Measurements from ENCODE around the gene SLC22A17.
"Not testable (repeated sequence)": the region's sequence is repeated elsewhere in the genome, so short reads cannot be mapped to it uniquely, and the experiment has no call there.

Gene SLC22A17

DNA sequence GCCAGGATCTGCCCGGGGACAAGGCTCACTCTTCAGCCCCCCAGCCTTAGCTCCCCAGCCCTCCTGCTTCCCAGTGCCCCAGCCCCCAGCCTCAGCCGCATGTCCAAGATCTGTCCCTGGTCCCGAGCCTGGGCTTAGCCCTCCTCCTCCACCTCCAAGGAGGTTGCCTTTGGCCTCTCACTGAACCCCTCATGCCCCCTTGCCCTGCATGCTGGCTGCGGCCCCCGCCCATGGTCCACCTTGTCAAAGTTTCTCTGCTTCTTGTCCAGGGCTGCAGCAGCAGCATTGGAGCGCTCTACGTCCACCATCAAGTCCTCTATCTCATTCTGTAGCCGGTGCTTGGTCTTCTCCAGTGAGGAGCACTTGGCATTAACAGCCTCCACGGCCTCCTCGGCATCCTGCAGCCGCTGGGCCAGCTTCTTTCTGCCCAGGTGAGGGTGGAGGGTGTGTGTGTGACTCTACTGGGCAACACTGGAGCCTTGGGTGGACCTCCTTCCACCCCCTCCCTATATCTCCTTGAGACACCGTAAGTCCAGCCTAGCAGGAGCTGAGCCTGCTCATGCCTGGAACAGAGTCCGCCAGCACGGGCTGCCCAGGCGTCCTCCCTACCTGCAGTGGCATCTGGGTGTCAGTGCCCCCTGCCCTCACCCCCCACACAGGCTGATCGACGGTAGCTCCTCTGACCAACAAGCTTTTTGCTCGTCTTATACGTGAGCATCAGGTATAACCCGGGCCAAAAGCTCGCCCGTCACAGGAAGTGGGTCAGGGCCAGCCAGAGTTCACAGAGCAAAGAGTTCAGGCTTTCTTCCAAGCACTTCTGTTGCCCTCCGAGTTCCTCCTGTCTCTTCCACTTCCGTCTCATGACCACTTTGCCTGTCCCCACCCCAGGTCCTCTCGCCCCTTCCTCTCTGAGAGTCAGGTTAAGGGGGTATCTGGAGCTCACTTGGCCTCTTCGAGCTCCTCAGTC, 35.5 kb upstream of the SLC22A17 start:
- Histone ChIP-seq H3K4me1 (ENCODE audit: control insufficient read depth, insufficient read depth, low read depth, low read length) (no peaks in the 10 kb centered on the region), H3K18ac (ENCODE audit: low read depth in 1 of 2, low read length in 2 of 2) (no peak overlapping the region), H2AK5ac (ENCODE audit: low read length, severe bottlenecking) (no peak overlapping the region), H3K23ac (ENCODE audit: low read length in 2 of 2) (no peak overlapping the region), H2BK12ac (ENCODE audit: low read length in 2 of 2) (no peak overlapping the region), H3K4me2 (ENCODE audit: low read length, poor library complexity, severe bottlenecking) (no peak overlapping the region), H3K79me1 (replicated peaks; ENCODE audit: low read length, poor library complexity, severe bottlenecking) (no peaks in the 10 kb centered on the region), H3K4ac (ENCODE audit: low read depth in 1 of 2, low read length in 2 of 2) (no peak overlapping the region), H3K36me3 (ENCODE audit: control insufficient read depth in 1 of 2, insufficient read depth in 2 of 2, low read depth in 1 of 2, low read length in 2 of 2) (no peaks in the 10 kb centered on the region), H3K4me3 (ENCODE audit: insufficient read depth in 1 of 2, low read depth in 1 of 2, low read length in 2 of 2) (no peak overlapping the region), H2BK120ac (ENCODE audit: low read depth, low read length) (no peak overlapping the region), H2AFZ (ENCODE audit: low read depth, low read length) (no peak overlapping the region), H3K14ac (ENCODE audit: low read length in 2 of 2) (no peak overlapping the region), H4K91ac (ENCODE audit: low read length) (no peak overlapping the region), H3K9ac (ENCODE audit: low read length) (no peak overlapping the region), H3K27me3 (ENCODE audit: control insufficient read depth in 1 of 2, insufficient read depth in 1 of 2, low read length in 2 of 2) (peaks cover 57 to 79% of the 10 kb centered on the region in 2 experiments), H2BK15ac (ENCODE audit: low read depth, poor library complexity, severe bottlenecking) (no peak overlapping the region), H2BK5ac (ENCODE audit: low read depth, low read length, poor library complexity, severe bottlenecking) (no peak overlapping the region), H3K27ac (ENCODE audit: low read length, poor library complexity, severe bottlenecking) (no peak overlapping the region), H3K9me3 (ENCODE audit: control insufficient read depth, low read length) (no peaks in the 10 kb centered on the region), H4K8ac (ENCODE audit: low read length) (no peak overlapping the region)
- WGBS: 86% methylated on average over 26 of the region's 26 CpGs
- no peak for DNase-seq

DNA sequence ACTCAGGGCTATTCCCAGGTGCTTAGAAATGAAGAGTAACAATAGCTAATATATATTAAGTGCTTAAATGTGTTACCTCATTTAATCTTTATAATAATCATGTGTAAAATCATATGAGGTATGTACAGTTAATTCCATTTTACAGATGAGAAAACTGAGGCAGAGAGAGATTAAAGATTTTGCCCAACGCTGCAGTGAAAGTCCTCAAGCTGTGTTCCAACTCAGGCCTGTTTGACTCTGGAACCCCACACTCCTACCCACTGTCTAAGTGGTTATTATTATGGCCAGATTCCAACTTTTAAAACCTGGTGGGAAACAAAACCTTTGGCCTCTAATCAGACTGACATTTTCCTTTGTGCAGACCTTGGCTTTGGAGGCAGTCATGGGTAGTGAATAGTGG, 34.3 kb upstream of the SLC22A17 start:
- no peak overlapping the region for H2BK15ac ChIP-seq (ENCODE audit: low read depth, poor library complexity, severe bottlenecking)
- H3K36me3 ChIP-seq (ENCODE audit: control insufficient read depth in 1 of 2, insufficient read depth in 2 of 2, low read depth in 1 of 2, low read length in 2 of 2): no peaks in the 10 kb centered on the region
- WGBS: 90% methylated on average over 1 of the region's 1 CpG
- H3K14ac ChIP-seq (ENCODE audit: low read length in 2 of 2): no peak overlapping the region
- H3K4me2 ChIP-seq (ENCODE audit: low read length, poor library complexity, severe bottlenecking): no peak overlapping the region
- H3K18ac ChIP-seq (ENCODE audit: low read depth in 1 of 2, low read length in 2 of 2): no peak overlapping the region
- no peak overlapping the region for H3K4ac ChIP-seq (ENCODE audit: low read depth in 1 of 2, low read length in 2 of 2)
- H2BK12ac ChIP-seq (ENCODE audit: low read length in 2 of 2): no peak overlapping the region
- no peak overlapping the region for H4K91ac ChIP-seq (ENCODE audit: low read length)
- peaks cover 52 to 78% of the 10 kb centered on the region in 2 experiments for H3K27me3 ChIP-seq (ENCODE audit: control insufficient read depth in 1 of 2, insufficient read depth in 1 of 2, low read length in 2 of 2)
- H3K23ac ChIP-seq (ENCODE audit: low read length in 2 of 2): no peak overlapping the region
- no peaks in the 10 kb centered on the region for H3K9me3 ChIP-seq (ENCODE audit: control insufficient read depth, low read length)
- DNase-seq: no peak
- no peak overlapping the region for H4K8ac ChIP-seq (ENCODE audit: low read length)
- no peak overlapping the region for H3K27ac ChIP-seq (ENCODE audit: low read length, poor library complexity, severe bottlenecking)
- no peak overlapping the region for H2AK5ac ChIP-seq (ENCODE audit: low read length, severe bottlenecking)
- H2AFZ ChIP-seq (ENCODE audit: low read depth, low read length): no peak overlapping the region
- H2BK5ac ChIP-seq (ENCODE audit: low read depth, low read length, poor library complexity, severe bottlenecking): no peak overlapping the region
- no peak overlapping the region for H3K9ac ChIP-seq (ENCODE audit: low read length)
- no peaks in the 10 kb centered on the region for H3K79me1 ChIP-seq (replicated peaks; ENCODE audit: low read length, poor library complexity, severe bottlenecking)
- no peak overlapping the region for H3K4me3 ChIP-seq (ENCODE audit: insufficient read depth in 1 of 2, low read depth in 1 of 2, low read length in 2 of 2)
- H3K4me1 ChIP-seq (ENCODE audit: control insufficient read depth, insufficient read depth, low read depth, low read length): no peaks in the 10 kb centered on the region
- no peak overlapping the region for H2BK120ac ChIP-seq (ENCODE audit: low read depth, low read length)

DNA sequence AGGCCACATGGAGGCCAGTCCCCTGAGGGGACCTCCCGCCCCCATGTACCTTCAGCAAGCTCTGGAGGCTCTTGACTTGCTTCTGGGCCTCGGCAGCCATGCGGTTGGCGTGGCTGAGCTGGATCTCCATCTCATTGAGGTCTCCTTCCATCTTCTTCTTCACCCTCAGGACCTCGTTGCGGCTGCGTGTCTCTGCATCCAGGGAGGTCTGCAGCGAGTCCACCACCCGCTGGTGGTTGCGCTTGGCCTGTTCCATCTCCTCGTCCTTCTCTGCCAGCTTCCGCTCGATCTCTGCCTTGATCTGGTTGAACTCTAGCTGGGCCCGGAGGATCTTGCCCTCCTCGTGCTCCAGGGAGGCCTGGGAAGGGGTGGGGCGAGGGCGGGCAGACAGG, 33.6 kb upstream of the SLC22A17 start:
- not testable (repeated sequence) for H2BK120ac ChIP-seq (ENCODE audit: low read depth, low read length); H2BK5ac ChIP-seq (ENCODE audit: low read depth, low read length, poor library complexity, severe bottlenecking); H3K36me3 ChIP-seq (ENCODE audit: control insufficient read depth in 1 of 2, insufficient read depth in 2 of 2, low read depth in 1 of 2, low read length in 2 of 2); H3K9ac ChIP-seq (ENCODE audit: low read length); H3K27ac ChIP-seq (ENCODE audit: low read length, poor library complexity, severe bottlenecking); H3K4me2 ChIP-seq (ENCODE audit: low read length, poor library complexity, severe bottlenecking); H3K4me3 ChIP-seq (ENCODE audit: insufficient read depth in 1 of 2, low read depth in 1 of 2, low read length in 2 of 2); H2AFZ ChIP-seq (ENCODE audit: low read depth, low read length); H2BK15ac ChIP-seq (ENCODE audit: low read depth, poor library complexity, severe bottlenecking); H3K4ac ChIP-seq (ENCODE audit: low read depth in 1 of 2, low read length in 2 of 2); H3K9me3 ChIP-seq (ENCODE audit: control insufficient read depth, low read length); H3K79me1 ChIP-seq (replicated peaks; ENCODE audit: low read length, poor library complexity, severe bottlenecking); H3K4me1 ChIP-seq (ENCODE audit: control insufficient read depth, insufficient read depth, low read depth, low read length); DNase-seq; H2BK12ac ChIP-seq (ENCODE audit: low read length in 2 of 2); H3K23ac ChIP-seq (ENCODE audit: low read length in 2 of 2); H2AK5ac ChIP-seq (ENCODE audit: low read length, severe bottlenecking); H4K91ac ChIP-seq (ENCODE audit: low read length); H4K8ac ChIP-seq (ENCODE audit: low read length); H3K18ac ChIP-seq (ENCODE audit: low read depth in 1 of 2, low read length in 2 of 2); H3K14ac ChIP-seq (ENCODE audit: low read length in 2 of 2)
- 87% methylated on average over 16 of the region's 17 CpGs for WGBS
- H3K27me3 ChIP-seq (ENCODE audit: control insufficient read depth in 1 of 2, insufficient read depth in 1 of 2, low read length in 2 of 2): peaks cover 56 to 78% of the 10 kb centered on the region in 2 experiments

DNA sequence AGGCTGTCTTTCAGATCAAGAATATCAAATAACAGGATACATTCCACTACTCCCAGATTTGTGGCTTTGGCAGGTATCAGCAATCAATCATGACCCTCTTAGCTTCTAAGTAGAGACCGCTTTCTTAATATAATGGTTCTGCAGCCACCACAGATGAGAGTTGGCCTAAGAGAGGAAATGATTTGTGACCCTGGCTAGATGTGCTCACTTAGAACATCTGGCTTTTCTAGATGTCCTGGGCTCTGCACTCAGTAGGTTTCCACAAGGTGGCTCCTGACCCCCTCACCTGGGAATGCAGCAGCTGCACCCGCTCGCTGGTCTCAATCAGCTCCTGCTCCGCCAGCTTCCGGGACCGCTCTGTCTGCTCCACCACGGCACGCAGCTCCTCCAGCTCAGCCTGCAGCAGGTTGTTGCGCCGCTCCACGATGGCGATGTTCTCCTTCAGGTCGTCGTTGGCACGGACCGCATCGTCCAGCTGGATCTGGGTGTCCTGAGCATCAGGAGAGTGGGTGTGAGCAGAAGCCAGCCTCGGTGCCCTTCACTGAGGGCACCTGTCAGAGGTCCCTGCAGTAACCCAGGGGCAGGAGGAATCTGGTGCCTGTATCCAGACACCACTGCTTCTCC, 33.1 kb upstream of the SLC22A17 start:
- Histone ChIP-seq H2BK120ac (ENCODE audit: low read depth, low read length) (no peak overlapping the region), H3K36me3 (ENCODE audit: control insufficient read depth in 1 of 2, insufficient read depth in 2 of 2, low read depth in 1 of 2, low read length in 2 of 2) (no peaks in the 10 kb centered on the region), H3K4ac (ENCODE audit: low read depth in 1 of 2, low read length in 2 of 2) (no peak overlapping the region), H4K91ac (ENCODE audit: low read length) (no peak overlapping the region), H3K9me3 (ENCODE audit: control insufficient read depth, low read length) (no peaks in the 10 kb centered on the region), H3K18ac (ENCODE audit: low read depth in 1 of 2, low read length in 2 of 2) (no peak overlapping the region), H2AK5ac (ENCODE audit: low read length, severe bottlenecking) (no peak overlapping the region), H2AFZ (ENCODE audit: low read depth, low read length) (no peak overlapping the region), H2BK12ac (ENCODE audit: low read length in 2 of 2) (no peak overlapping the region), H3K79me1 (replicated peaks; ENCODE audit: low read length, poor library complexity, severe bottlenecking) (no peaks in the 10 kb centered on the region), H2BK15ac (ENCODE audit: low read depth, poor library complexity, severe bottlenecking) (no peak overlapping the region), H3K4me3 (ENCODE audit: insufficient read depth in 1 of 2, low read depth in 1 of 2, low read length in 2 of 2) (no peak overlapping the region), H3K14ac (ENCODE audit: low read length in 2 of 2) (no peak overlapping the region), H3K4me2 (ENCODE audit: low read length, poor library complexity, severe bottlenecking) (no peak overlapping the region), H3K23ac (ENCODE audit: low read length in 2 of 2) (no peak overlapping the region), H3K9ac (ENCODE audit: low read length) (no peak overlapping the region), H3K4me1 (ENCODE audit: control insufficient read depth, insufficient read depth, low read depth, low read length) (no peaks in the 10 kb centered on the region), H2BK5ac (ENCODE audit: low read depth, low read length, poor library complexity, severe bottlenecking) (no peak overlapping the region), H3K27me3 (ENCODE audit: control insufficient read depth in 1 of 2, insufficient read depth in 1 of 2, low read length in 2 of 2) (peaks cover 56 to 78% of the 10 kb centered on the region in 2 experiments), H4K8ac (ENCODE audit: low read length) (no peak overlapping the region), H3K27ac (ENCODE audit: low read length, poor library complexity, severe bottlenecking) (no peak overlapping the region)
- DNase-seq: no peak
- WGBS: 85% methylated on average over 18 of the region's 18 CpGs

Measured in mesenchymal stem cell (in vitro differentiated cells and primary cell).